ENCODE measurements around the gene LYRM4. TPM values are rescaled to one million over a fixed set of nuclear protein-coding genes. Genes with fewer than 3 reads are reported as not detected.
A peak's percentile ranks its signal among the peaks of the same experiment; 100 is the strongest.

Gene LYRM4
- total and polyA plus RNA-seq, 9 of the 15 experiments (the other 6 are each of a cell fraction or from before 2014, with no cell fraction given) = 24.2 to 69.4 (median 41.8) TPM

DNA sequence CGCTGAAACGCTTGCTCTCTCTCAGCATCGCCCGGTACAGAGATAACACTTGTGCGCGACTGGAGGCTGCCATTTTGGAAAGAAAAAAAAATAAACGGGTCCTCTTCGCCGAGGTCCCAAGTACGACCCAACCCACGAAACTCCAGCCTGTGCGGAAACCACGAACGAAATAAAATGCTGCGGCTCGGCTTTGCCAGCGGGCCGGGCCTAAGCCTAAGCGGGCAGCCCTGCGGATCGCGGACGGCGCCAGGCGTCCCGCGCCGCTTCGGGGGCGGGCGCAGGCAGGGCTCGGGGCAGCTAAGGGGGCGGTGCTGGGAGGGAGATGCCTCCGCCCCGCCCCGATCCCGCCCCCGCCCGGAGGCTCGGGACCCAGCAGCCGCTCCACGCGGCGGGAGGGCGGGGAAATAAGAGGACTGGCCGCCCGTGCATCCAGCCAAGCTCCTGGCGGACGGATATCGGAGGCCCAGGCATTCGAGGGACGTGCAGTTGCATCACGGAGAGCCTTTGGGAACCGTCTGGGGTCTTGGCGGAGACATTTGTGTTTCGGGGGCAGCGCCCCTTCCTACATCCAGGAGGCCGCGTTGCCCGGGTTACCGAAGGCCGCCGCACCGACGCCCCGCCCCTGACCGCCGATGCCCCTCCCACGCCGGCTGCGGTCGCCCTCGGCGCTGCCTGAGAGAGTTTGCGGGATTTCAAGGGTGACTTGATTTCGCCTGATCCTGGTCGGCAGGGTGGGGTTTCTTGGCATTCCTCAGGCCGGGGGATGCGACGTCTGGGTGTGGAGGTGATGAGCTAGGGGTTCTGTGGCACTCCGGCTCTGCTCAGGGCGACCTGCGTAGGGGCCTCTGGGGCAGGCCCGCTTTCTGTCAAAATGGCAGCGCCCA lies at the start of gene LYRM4, which contains the start of gene FARS2 (continued):
- TF ChIP-seq, protein P1, sequence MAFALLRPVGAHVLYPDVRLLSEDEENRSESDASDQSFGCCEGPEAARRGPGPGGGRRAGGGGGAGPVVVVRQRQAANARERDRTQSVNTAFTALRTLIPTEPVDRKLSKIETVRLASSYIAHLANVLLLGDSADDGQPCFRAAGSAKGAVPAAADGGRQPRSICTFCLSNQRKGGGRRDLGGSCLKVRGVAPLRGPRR (CRISPR knock-in tag; IDR thresholded peaks at IDR 0.05) = no peak
- TF ChIP-seq CHD1 (IDR thresholded peaks at IDR 0.05; ENCODE audit: low read length) (no peak), KLF10 (CRISPR knock-in tag; IDR thresholded peaks at IDR 0.05) (no peak), ARNT (IDR thresholded peaks at IDR 0.05) (0 out of 4 replicates have a peak, but pooled peaks of 1 of the 2 experiments have one; percentile 36), ZBED1 (IDR thresholded peaks at IDR 0.05) (no peak), ZNF311 (CRISPR knock-in tag; IDR thresholded peaks at IDR 0.05) (no peak), SMAD4 (CRISPR knock-in tag; conservative IDR thresholded peaks at IDR 0.05) (no peak; the same call in 1 of the 2 replicates), ZSCAN29 (IDR thresholded peaks at IDR 0.05) (no peak), NFATC3 (IDR thresholded peaks at IDR 0.05) (no peak), SIN3A (IDR thresholded peaks at IDR 0.05; ENCODE audit: borderline replicate concordance in 2 of 2, control insufficient read depth in 1 of 2, low read depth in 2 of 2, low read length in 2 of 2) (peak; percentile 94 to 99; a peak in 3 of 4 replicates), NELFE (IDR thresholded peaks at IDR 0.05; ENCODE audit: insufficient read depth, insufficient read length) (no peak), ZNF175 (CRISPR knock-in tag; IDR thresholded peaks at IDR 0.05; ENCODE audit: low read depth) (peak; percentile 76), ELF1 (tag; IDR thresholded peaks at IDR 0.05) (peak; percentile 43)
- TF ChIP-seq, protein P2, sequence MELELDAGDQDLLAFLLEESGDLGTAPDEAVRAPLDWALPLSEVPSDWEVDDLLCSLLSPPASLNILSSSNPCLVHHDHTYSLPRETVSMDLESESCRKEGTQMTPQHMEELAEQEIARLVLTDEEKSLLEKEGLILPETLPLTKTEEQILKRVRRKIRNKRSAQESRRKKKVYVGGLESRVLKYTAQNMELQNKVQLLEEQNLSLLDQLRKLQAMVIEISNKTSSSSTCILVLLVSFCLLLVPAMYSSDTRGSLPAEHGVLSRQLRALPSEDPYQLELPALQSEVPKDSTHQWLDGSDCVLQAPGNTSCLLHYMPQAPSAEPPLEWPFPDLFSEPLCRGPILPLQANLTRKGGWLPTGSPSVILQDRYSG (tag; conservative IDR thresholded peaks at IDR 0.05; ENCODE audit: low read depth) = no peak
- TF ChIP-seq, protein P3, sequence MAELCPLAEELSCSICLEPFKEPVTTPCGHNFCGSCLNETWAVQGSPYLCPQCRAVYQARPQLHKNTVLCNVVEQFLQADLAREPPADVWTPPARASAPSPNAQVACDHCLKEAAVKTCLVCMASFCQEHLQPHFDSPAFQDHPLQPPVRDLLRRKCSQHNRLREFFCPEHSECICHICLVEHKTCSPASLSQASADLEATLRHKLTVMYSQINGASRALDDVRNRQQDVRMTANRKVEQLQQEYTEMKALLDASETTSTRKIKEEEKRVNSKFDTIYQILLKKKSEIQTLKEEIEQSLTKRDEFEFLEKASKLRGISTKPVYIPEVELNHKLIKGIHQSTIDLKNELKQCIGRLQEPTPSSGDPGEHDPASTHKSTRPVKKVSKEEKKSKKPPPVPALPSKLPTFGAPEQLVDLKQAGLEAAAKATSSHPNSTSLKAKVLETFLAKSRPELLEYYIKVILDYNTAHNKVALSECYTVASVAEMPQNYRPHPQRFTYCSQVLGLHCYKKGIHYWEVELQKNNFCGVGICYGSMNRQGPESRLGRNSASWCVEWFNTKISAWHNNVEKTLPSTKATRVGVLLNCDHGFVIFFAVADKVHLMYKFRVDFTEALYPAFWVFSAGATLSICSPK (IDR thresholded peaks at IDR 0.05; ENCODE audit: borderline replicate concordance) = no peak
- TF ChIP-seq, protein P4, sequence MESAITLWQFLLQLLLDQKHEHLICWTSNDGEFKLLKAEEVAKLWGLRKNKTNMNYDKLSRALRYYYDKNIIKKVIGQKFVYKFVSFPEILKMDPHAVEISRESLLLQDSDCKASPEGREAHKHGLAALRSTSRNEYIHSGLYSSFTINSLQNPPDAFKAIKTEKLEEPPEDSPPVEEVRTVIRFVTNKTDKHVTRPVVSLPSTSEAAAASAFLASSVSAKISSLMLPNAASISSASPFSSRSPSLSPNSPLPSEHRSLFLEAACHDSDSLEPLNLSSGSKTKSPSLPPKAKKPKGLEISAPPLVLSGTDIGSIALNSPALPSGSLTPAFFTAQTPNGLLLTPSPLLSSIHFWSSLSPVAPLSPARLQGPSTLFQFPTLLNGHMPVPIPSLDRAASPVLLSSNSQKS (CRISPR knock-in tag; IDR thresholded peaks at IDR 0.05) = no peak
- TF ChIP-seq, protein P5, sequence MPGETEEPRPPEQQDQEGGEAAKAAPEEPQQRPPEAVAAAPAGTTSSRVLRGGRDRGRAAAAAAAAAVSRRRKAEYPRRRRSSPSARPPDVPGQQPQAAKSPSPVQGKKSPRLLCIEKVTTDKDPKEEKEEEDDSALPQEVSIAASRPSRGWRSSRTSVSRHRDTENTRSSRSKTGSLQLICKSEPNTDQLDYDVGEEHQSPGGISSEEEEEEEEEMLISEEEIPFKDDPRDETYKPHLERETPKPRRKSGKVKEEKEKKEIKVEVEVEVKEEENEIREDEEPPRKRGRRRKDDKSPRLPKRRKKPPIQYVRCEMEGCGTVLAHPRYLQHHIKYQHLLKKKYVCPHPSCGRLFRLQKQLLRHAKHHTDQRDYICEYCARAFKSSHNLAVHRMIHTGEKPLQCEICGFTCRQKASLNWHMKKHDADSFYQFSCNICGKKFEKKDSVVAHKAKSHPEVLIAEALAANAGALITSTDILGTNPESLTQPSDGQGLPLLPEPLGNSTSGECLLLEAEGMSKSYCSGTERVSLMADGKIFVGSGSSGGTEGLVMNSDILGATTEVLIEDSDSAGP (CRISPR knock-in tag; IDR thresholded peaks at IDR 0.05) = no peak

Measured in K562 (cell line).